Upper lobe of left lung (tissue), 4 donors: ENCODE measurements around the gene SPATA19.

Source experiments
- CTCF ChIP-seq, 6 experiments: fragments of 450-650 bp in 4 of 6; fragments of 200-600 bp in 2 of 6; sonication (generic) in 2 of 6; IDR thresholded peaks; one replicate each; pipeline ENCODE4 v1.5.1; 2016 to 2019; ENCODE audit warnings: antibody characterized with exemption in 6 of 6
- EP300 ChIP-seq, 4 donors: sonication (generic); formaldehyde crosslinking; IDR thresholded peaks; one replicate each; pipeline ENCODE4 v1.5.1; 2017; ENCODE audit warnings: antibody characterized with exemption in 4 of 4, control low read depth in 2 of 4
- POLR2A ChIP-seq, 4 donors: fragments of 450-650 bp; IDR thresholded peaks; one replicate each; pipeline ENCODE4 v1.5.1; 2016 to 2017; ENCODE audit warnings: antibody characterized with exemption in 4 of 4, mild to moderate bottlenecking in 2 of 4
- POLR2AphosphoS5 ChIP-seq, 2 donors: sonication (generic); formaldehyde crosslinking; IDR thresholded peaks; one replicate each; pipeline ENCODE4 v1.5.1; 2017; ENCODE audit warnings: antibody characterized with exemption in 2 of 2

- no peak for TF ChIP-seq CTCF (IDR thresholded peaks at IDR 0.05)
- no peak for TF ChIP-seq POLR2AphosphoS5 (IDR thresholded peaks at IDR 0.05)
- TF ChIP-seq POLR2A (IDR thresholded peaks at IDR 0.05), result no peak
- TF ChIP-seq EP300 (IDR thresholded peaks at IDR 0.05), result no peak
Observed at GRCh38 chr11:133840479-133840941, 4.8 kb downstream of the SPATA19 start.
